Muscle layer of duodenum (tissue), 2 donors: ENCODE results near the gene CDH23.

ENCODE experiments used
- H3K27ac ChIP-seq: one replicate; pipeline ENCODE4 v1.7.0; 2013; ENCODE audit warnings: mild to moderate bottlenecking, low read length
- H3K27me3 ChIP-seq: one replicate; pipeline ENCODE4 v1.7.0; 2013; ENCODE audit warnings: low read depth, mild to moderate bottlenecking, control low read depth, low read length
- H3K36me3 ChIP-seq, 2 donors: one replicate each; pipeline ENCODE4 v1.7.0; 2013; ENCODE audit warnings: low read length in 2 of 2, control low read depth in 1 of 2, mild to moderate bottlenecking in 1 of 2; ENCODE audit not compliant: insufficient read depth in 2 of 2, control insufficient read depth in 1 of 2
- H3K4me1 ChIP-seq, 2 donors: one replicate each; pipeline ENCODE4 v1.7.0; 2013; ENCODE audit warnings: low read length in 2 of 2, mild to moderate bottlenecking in 2 of 2, control low read depth in 1 of 2, moderate library complexity in 1 of 2; ENCODE audit not compliant: insufficient read depth in 2 of 2, control insufficient read depth in 1 of 2
- H3K4me3 ChIP-seq, 2 donors: one replicate each; pipeline ENCODE4 v1.7.0; 2013; ENCODE audit warnings: low read length in 2 of 2, low read depth in 1 of 2, mild to moderate bottlenecking in 1 of 2
- H3K9me3 ChIP-seq, 2 donors: one replicate each; pipeline ENCODE4 v1.7.0; 2013; ENCODE audit warnings: low read length in 2 of 2, control low read depth in 1 of 2, mild to moderate bottlenecking in 1 of 2; ENCODE audit not compliant: control insufficient read depth in 1 of 2
- donor health status: healthy.

The CDH23 gene

GRCh38 chr10:71567006-71567405 is 170.3 kb downstream of the CDH23 start:
- no peaks in the 10 kb centered on the region for H3K4me1 ChIP-seq
- no peaks in the 10 kb centered on the region for H3K27me3 ChIP-seq
- H3K9me3 ChIP-seq, result no peaks in the 10 kb centered on the region
- H3K36me3 ChIP-seq, result no peaks in the 10 kb centered on the region
- no peak overlapping the region for H3K27ac ChIP-seq
- H3K4me3 ChIP-seq, result no peak overlapping the region

GRCh38 chr10:71568896-71569492 is 172.3 kb downstream of the CDH23 start:
- Histone ChIP-seq H3K4me1 (no peaks in the 10 kb centered on the region), H3K36me3 (no peaks in the 10 kb centered on the region), H3K9me3 (no peaks in the 10 kb centered on the region), H3K27ac (no peak overlapping the region), H3K4me3 (no peak overlapping the region), H3K27me3 (no peaks in the 10 kb centered on the region)

GRCh38 chr10:71569775-71570588 is 173.3 kb downstream of the CDH23 start:
- Histone ChIP-seq H3K4me1 (no peaks in the 10 kb centered on the region), H3K27ac (no peak overlapping the region), H3K27me3 (no peaks in the 10 kb centered on the region), H3K4me3 (no peak overlapping the region), H3K36me3 (no peaks in the 10 kb centered on the region), H3K9me3 (no peaks in the 10 kb centered on the region)

DNA sequence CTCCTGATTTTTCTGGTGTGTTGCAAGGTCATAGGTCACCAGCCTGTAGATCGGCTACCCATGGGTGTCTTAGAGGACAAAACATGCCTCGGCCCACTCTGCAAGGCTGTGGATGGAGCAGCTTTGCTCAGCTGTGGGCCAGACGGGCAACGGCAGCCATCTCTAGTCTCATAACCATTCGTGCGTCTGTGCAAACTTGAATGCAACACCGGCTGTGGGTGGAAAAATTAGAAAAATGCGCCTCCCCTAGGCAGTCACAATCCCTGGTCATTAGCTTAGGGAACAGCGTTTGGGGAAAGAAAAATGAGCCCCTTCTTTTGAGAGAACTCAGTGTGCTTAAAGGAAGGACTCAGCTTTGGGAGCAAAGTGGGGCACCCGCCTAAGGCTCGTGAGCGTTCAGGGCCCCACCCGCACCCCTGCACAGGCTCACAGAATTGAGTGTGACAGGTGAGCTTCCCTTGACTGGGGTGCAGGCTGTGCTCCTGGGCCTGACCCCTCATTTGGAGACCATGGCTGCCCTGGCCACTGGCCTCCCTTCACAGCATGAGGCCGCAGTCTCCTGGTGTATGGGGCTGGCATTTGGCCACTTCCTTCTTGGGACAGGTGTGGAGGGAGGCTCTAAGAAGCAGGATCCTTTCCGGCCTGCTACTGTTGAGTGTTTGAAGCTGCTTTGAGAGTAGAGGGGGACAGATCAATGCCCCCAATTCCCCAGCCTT is 174.9 kb downstream of the CDH23 start:
- Histone ChIP-seq H3K36me3 (no peaks in the 10 kb centered on the region), H3K27me3 (no peaks in the 10 kb centered on the region), H3K27ac (no peak overlapping the region)

DNA sequence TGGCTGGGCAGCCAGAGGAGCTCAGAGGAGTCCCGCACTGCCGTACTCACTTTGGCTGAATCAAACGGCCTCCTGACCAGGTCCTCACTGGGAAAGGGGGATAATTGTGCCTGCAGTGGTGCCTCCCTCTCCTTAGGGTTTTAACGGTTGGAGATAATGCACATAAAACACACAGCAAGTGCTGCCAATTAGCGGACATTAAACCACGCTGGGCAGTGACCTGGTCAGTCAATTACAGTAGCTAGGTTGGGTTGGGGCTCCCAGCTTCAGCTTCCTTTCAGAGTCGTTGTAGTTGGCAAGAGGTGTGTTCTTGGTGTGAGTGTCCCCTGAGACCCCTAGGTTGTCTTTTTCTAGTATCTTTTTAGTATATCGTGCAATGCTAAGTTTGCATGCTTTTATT is 176.2 kb downstream of the CDH23 start:
- Histone ChIP-seq H3K27ac (no peak overlapping the region), H3K9me3 (no peaks in the 10 kb centered on the region), H3K36me3 (no peaks in the 10 kb centered on the region), H3K4me1 (peaks cover 0 to 5% of the 10 kb centered on the region in 2 donors), H3K27me3 (no peaks in the 10 kb centered on the region), H3K4me3 (no peak overlapping the region)

More for the DNA sequence above, 174.9 kb downstream of the CDH23 start:
- Histone ChIP-seq H3K9me3 (no peaks in the 10 kb centered on the region), H3K4me1 (peaks cover 0 to 5% of the 10 kb centered on the region in 2 donors), H3K4me3 (no peak overlapping the region)

DNA sequence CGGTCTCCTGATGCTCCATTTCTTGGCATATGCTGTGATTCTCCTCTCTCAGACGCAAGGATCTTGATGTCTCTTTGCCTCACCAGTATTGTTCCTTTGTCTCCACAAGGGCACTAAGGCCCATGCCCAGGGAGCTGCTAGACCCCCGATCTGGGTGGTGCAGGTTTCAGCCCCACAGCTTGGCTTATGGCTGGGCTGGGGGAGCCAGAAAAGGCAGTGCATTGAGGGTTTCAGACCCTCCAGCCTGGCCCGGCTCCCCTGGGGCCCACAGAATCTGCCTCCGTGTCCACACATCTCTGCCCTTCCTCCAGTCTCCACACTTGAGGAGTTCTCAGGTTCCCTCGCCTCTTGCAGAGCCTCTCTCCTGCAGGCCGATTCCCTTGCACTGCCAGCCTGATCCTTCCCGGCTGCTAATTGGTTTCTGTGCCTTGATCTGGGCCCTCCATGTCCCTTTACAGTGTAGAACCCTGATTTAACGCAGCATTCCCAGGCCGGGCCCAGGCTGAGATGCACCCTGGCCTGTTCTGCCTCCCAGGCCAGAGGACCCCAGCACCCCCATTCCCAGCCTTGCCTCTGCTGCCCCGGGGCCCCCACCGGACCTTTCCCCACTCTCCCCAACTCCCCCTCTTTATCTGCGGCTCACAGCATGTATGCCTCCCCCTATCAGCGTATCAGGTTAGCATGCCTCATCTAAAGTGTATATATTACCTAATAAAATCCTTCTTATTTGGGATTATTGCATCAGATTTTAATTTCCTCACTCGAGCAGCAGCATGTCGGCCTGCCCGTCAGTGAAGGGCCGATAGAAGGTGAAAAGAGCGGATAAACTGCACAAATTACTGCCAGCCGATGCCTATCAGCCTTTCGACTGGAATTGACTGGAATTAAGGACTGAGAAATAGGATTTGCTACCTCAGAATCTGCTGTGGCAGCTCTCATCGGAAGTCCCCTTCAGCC is 177.1 kb downstream of the CDH23 start:
- H3K27me3 ChIP-seq, result no peaks in the 10 kb centered on the region
- H3K36me3 ChIP-seq, result no peaks in the 10 kb centered on the region
- no peak overlapping the region for H3K4me3 ChIP-seq
- no peaks in the 10 kb centered on the region for H3K9me3 ChIP-seq
- H3K27ac ChIP-seq, result no peak overlapping the region
- H3K4me1 ChIP-seq, result peaks cover 0 to 5% of the 10 kb centered on the region in 2 donors

DNA sequence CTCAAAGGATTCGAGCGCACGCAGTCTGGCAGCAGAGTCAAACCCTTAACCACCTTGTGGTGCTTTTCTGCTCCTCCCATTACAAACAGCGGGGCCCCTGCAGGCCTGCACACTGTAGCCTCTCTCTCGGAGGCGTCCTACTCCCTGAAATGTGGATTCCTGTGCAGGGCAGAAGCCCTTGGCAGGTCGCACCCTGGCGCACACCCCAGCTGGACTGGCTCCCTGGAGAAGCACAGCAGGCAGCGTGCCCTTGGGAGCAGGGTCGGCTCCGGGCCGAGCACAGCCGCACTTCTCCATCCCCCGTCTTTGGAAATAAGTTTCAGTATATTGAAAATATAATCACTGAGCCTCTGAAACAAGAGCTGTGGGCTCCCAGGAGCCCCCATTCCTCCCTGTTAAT is 178.7 kb downstream of the CDH23 start:
- peaks cover 0 to 5% of the 10 kb centered on the region in 2 donors for H3K4me1 ChIP-seq
- no peaks in the 10 kb centered on the region for H3K9me3 ChIP-seq
- no peak overlapping the region for H3K27ac ChIP-seq
- H3K36me3 ChIP-seq, result no peaks in the 10 kb centered on the region
- no peaks in the 10 kb centered on the region for H3K27me3 ChIP-seq
- no peak overlapping the region for H3K4me3 ChIP-seq

GRCh38 chr10:71575934-71576801 is 179.4 kb downstream of the CDH23 start:
- H3K4me1 ChIP-seq, result peaks cover 0 to 5% of the 10 kb centered on the region in 2 donors
- H3K36me3 ChIP-seq, result no peaks in the 10 kb centered on the region
- H3K9me3 ChIP-seq, result no peaks in the 10 kb centered on the region
- H3K27ac ChIP-seq, result no peak overlapping the region
- H3K4me3 ChIP-seq, result no peak overlapping the region
- no peaks in the 10 kb centered on the region for H3K27me3 ChIP-seq

DNA sequence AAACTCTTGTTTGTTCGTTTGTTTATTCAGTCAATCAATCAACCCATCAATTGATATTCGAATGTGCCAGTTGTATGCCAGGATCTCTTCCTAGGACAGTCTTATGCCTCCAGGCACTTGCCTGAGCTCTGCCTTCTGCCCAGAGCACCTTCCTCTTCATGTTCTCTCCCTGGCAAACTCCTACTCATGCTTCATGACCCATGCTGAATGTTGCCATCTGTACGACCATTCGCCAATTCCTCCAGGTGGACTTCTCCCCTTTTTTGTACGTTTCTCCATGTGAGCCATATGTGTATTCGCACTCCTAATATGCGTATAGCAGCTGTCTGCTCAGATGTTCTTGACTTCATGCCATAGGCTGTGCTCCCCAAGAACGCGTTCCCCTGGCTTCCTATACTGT is 180.1 kb downstream of the CDH23 start:
- no peak overlapping the region for H3K4me3 ChIP-seq
- peaks cover 0 to 5% of the 10 kb centered on the region in 2 donors for H3K4me1 ChIP-seq
- H3K27ac ChIP-seq, result no peak overlapping the region
- H3K27me3 ChIP-seq, result no peaks in the 10 kb centered on the region
- H3K9me3 ChIP-seq, result no peaks in the 10 kb centered on the region
- no peaks in the 10 kb centered on the region for H3K36me3 ChIP-seq

- Histone ChIP-seq H3K36me3 (no peaks in the 10 kb centered on the region), H3K4me3 (no peak overlapping the region), H3K9me3 (no peaks in the 10 kb centered on the region)
Observed at GRCh38 chr10:71577345-71577744, 180.6 kb downstream of the CDH23 start.

More at GRCh38 chr10:71577345-71577744, 180.6 kb downstream of the CDH23 start:
- H3K27ac ChIP-seq, result no peak overlapping the region
- H3K27me3 ChIP-seq, result no peaks in the 10 kb centered on the region
- peaks cover 0 to 5% of the 10 kb centered on the region in 2 donors for H3K4me1 ChIP-seq
